Measurements from ENCODE around the gene SCRN1.
"Not testable (repeated sequence)": the region's sequence is repeated elsewhere in the genome, so short reads cannot be mapped to it uniquely, and the experiment has no call there.

The SCRN1 gene

GRCh38 chr7:29965030-29965429, 24.6 kb downstream of the SCRN1 start:
- no peak for DNase-seq

GRCh38 chr7:29962035-29962434, 27.6 kb downstream of the SCRN1 start:
- no peak for DNase-seq

GRCh38 chr7:29961611-29962010, 28.0 kb downstream of the SCRN1 start:
- not testable (repeated sequence) for DNase-seq

GRCh38 chr7:29958667-29959358, 30.8 kb downstream of the SCRN1 start:
- no peak for DNase-seq

GRCh38 chr7:29957521-29958310, 31.9 kb downstream of the SCRN1 start:
- no peak for DNase-seq

GRCh38 chr7:29956487-29956836, 33.1 kb downstream of the SCRN1 start:
- DNase-seq: no peak

- no peak for DNase-seq
Observed at GRCh38 chr7:29955799-29956486, 33.7 kb downstream of the SCRN1 start.

GRCh38 chr7:29955075-29955792, 34.4 kb downstream of the SCRN1 start:
- DNase-seq: no peak

- DNase-seq: no peak
Observed at GRCh38 chr7:29953726-29954347, 35.8 kb downstream of the SCRN1 start.

GRCh38 chr7:29951206-29951605, 38.4 kb downstream of the SCRN1 start:
- no peak for DNase-seq

- no peak for DNase-seq
Observed at GRCh38 chr7:29950480-29950879, 39.1 kb downstream of the SCRN1 start.

- DNase-seq: no peak
Observed at GRCh38 chr7:29948587-29948986, 41.0 kb downstream of the SCRN1 start.

- DNase-seq: no peak
Observed at GRCh38 chr7:29946428-29947186, 43.0 kb downstream of the SCRN1 start.

GRCh38 chr7:29945259-29945809, 44.3 kb downstream of the SCRN1 start:
- DNase-seq: no peak

- DNase-seq: no peak
Observed at GRCh38 chr7:29940199-29940598, 49.4 kb downstream of the SCRN1 start.

GRCh38 chr7:29937132-29937531, 52.5 kb downstream of the SCRN1 start:
- no peak for DNase-seq

GRCh38 chr7:29935111-29935510, 54.5 kb downstream of the SCRN1 start:
- no peak for DNase-seq

- DNase-seq: no peak
Observed at GRCh38 chr7:29929018-29929807, 60.4 kb downstream of the SCRN1 start.

- DNase-seq: no peak
Observed at GRCh38 chr7:29926741-29927140, 62.9 kb downstream of the SCRN1 start.

- no peak for DNase-seq
Observed at GRCh38 chr7:29926216-29926615, 63.4 kb downstream of the SCRN1 start.

GRCh38 chr7:29924684-29925083, 64.9 kb downstream of the SCRN1 start:
- no peak for DNase-seq
